SU-DHL-6 (cell line): Measurements from ENCODE around the gene ERBB4.

Source experiments
- H2AFZ ChIP-seq: fragments of 200-600 bp; sonication (generic); 2 replicates; pipeline ENCODE4 v1.6.1; 2014; ENCODE audit warnings: low read depth, mild to moderate bottlenecking, moderate library complexity, mixed read lengths, antibody characterized with exemption, low read length; ENCODE audit not compliant: severe bottlenecking
- H3F3A ChIP-seq: fragments of 200-600 bp; shearing (Covaris generic); 2 replicates; pipeline ENCODE4 v1.6.0; 2016; ENCODE audit warnings: antibody characterized with exemption, mild to moderate bottlenecking; ENCODE audit not compliant: insufficient read depth
- H3K27ac ChIP-seq: fragments of 200-600 bp; sonication (generic); 2 replicates; pipeline ENCODE4 v1.5.1; 2016; ENCODE audit warnings: low read depth, mild to moderate bottlenecking, low read length, moderate library complexity, mixed read lengths
- H3K27me3 ChIP-seq: fragments of 200-600 bp; sonication (generic), shearing (Covaris generic); 2 replicates; pipeline ENCODE4 v1.6.0; 2014; ENCODE audit warnings: mild to moderate bottlenecking, low read length
- H3K36me3 ChIP-seq: fragments of 200-600 bp; sonication (generic); 2 replicates; pipeline ENCODE4 v1.6.1; 2014; ENCODE audit warnings: mild to moderate bottlenecking, low read length, mixed read lengths
- H3K4me2 ChIP-seq: fragments of 300-600, 200-600 bp; shearing (Covaris generic), sonication (generic); 2 replicates; pipeline ENCODE4 v1.6.0; 2014; ENCODE audit warnings: low read length, low read depth, mild to moderate bottlenecking; ENCODE audit not compliant: poor library complexity, severe bottlenecking
- H3K4me3 ChIP-seq: fragments of 200-600 bp; sonication (generic); 2 replicates; pipeline ENCODE4 v1.5.1; 2014; ENCODE audit warnings: antibody characterized with exemption, low read length, mild to moderate bottlenecking, mixed read lengths; ENCODE audit not compliant: insufficient read depth, poor library complexity, severe bottlenecking
- H3K79me2 ChIP-seq: fragments of 200-600 bp; sonication (generic); 2 replicates; pipeline ENCODE4 v1.6.1; 2014; ENCODE audit warnings: mild to moderate bottlenecking, low read length, moderate library complexity; ENCODE audit not compliant: insufficient read depth
- H3K9ac ChIP-seq: fragments of 200-600 bp; sonication (generic); 2 replicates; pipeline ENCODE4 v1.7.0; 2014; ENCODE audit warnings: mild to moderate bottlenecking, low read length
- H3K9me2 ChIP-seq: fragments of 200-600 bp; sonication (generic); replicated peaks from 2 replicates; pipeline ENCODE4 v1.6.1; 2014; ENCODE audit warnings: low read length; ENCODE audit not compliant: insufficient read depth
- H3K9me3 ChIP-seq: fragments of 200-600 bp; sonication (generic); 2 replicates; pipeline ENCODE4 v1.6.1; 2014; ENCODE audit warnings: low read length, mixed read lengths; ENCODE audit not compliant: insufficient read depth
- H4K20me1 ChIP-seq: fragments of 200-600 bp; sonication (generic); 2 replicates; pipeline ENCODE4 v1.6.1; 2014; ENCODE audit warnings: low read depth, mild to moderate bottlenecking, antibody characterized with exemption, low read length, moderate library complexity, mixed read lengths
- CTCF ChIP-seq: fragments of 200-600 bp; sonication (generic); IDR thresholded peaks from one replicate; pipeline ENCODE4 v1.5.1; 2017; ENCODE audit warnings: antibody characterized with exemption, mild to moderate bottlenecking, low read length, moderate library complexity; ENCODE audit not compliant: insufficient read depth, poor library complexity, severe bottlenecking
- EZH2phosphoT487 ChIP-seq: fragments of 200-600 bp; sonication (generic), shearing (Covaris generic); conservative IDR thresholded peaks from 2 replicates; pipeline ENCODE4 v1.6.1; 2018; ENCODE audit warnings: mild to moderate bottlenecking, antibody characterized with exemption, low read length, moderate library complexity, mixed read lengths

The ERBB4 gene

GRCh38 chr2:212156088-212156487, 382.5 kb downstream of the ERBB4 start:
- no peak overlapping the region for H2AFZ ChIP-seq
- no peak overlapping the region for H3K9ac ChIP-seq
- H4K20me1 ChIP-seq = no peaks in the 10 kb centered on the region
- no peaks in the 10 kb centered on the region for H3K9me2 ChIP-seq
- H3K36me3 ChIP-seq = no peaks in the 10 kb centered on the region
- no peak overlapping the region for H3K27ac ChIP-seq
- no peak overlapping the region for H3K4me2 ChIP-seq
- no peaks in the 10 kb centered on the region for H3K79me2 ChIP-seq
- no peak overlapping the region for H3K4me3 ChIP-seq
- no peaks in the 10 kb centered on the region for H3K27me3 ChIP-seq
- no peaks in the 10 kb centered on the region for H3F3A ChIP-seq
- no peak for TF ChIP-seq CTCF
- no peak for TF ChIP-seq EZH2phosphoT487
- H3K9me3 ChIP-seq = no peaks in the 10 kb centered on the region

- Histone ChIP-seq H3K36me3 (no peaks in the 10 kb centered on the region), H4K20me1 (no peaks in the 10 kb centered on the region), H3K9me3 (no peaks in the 10 kb centered on the region), H3K9me2 (no peaks in the 10 kb centered on the region), H3K4me2 (no peak overlapping the region), H3K9ac (no peak overlapping the region), H3F3A (no peaks in the 10 kb centered on the region), H3K79me2 (no peaks in the 10 kb centered on the region), H3K27ac (no peak overlapping the region), H3K4me3 (no peak overlapping the region), H2AFZ (no peak overlapping the region), H3K27me3 (no peaks in the 10 kb centered on the region)
- TF ChIP-seq CTCF (no peak), EZH2phosphoT487 (no peak)
Observed at GRCh38 chr2:212154477-212154878, 384.1 kb downstream of the ERBB4 start.

DNA sequence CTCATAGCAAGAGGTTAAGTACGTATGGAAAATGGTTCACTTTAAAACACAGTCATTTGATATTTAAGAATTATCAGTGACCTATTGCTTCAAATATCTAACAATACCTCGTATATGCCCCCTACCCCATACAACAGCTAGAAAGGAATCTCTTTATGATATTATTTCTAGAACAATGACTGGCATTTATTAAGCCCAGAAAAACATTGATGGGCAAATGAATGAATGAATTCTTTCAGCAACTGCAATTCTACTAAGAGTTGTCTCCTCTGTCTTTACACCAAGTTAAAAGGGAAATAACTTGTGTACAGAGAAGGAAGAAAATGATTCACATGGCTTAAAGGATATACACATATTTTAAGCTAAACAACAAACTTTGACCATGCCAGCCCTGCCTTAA, 384.7 kb downstream of the ERBB4 start:
- no peak overlapping the region for H3K27ac ChIP-seq
- no peaks in the 10 kb centered on the region for H3K27me3 ChIP-seq
- H3K9me2 ChIP-seq = no peaks in the 10 kb centered on the region
- no peaks in the 10 kb centered on the region for H3F3A ChIP-seq
- no peaks in the 10 kb centered on the region for H3K79me2 ChIP-seq
- no peaks in the 10 kb centered on the region for H3K9me3 ChIP-seq
- no peak overlapping the region for H2AFZ ChIP-seq
- TF ChIP-seq CTCF (no peak), EZH2phosphoT487 (no peak)
- no peak overlapping the region for H3K4me2 ChIP-seq
- no peaks in the 10 kb centered on the region for H4K20me1 ChIP-seq
- H3K4me3 ChIP-seq = no peak overlapping the region
- no peak overlapping the region for H3K9ac ChIP-seq
- H3K36me3 ChIP-seq = no peaks in the 10 kb centered on the region
